GM10266 (cell line): ENCODE data around the gene FOLR1.

ENCODE experiments used
- DNase-seq: peaks from one replicate; pipeline ENCODE4 v3.0.0; 2012; ENCODE audit errors: extremely low spot score
- TF ChIP-seq, protein P1 (sequence below): IDR thresholded peaks from 2 replicates; pipeline ENCODE4 v1.5.1; 2012; ENCODE audit warnings: mild to moderate bottlenecking, low read depth; ENCODE audit not compliant: control insufficient read depth, insufficient read depth; ENCODE audit errors: missing control alignments

FOLR1 gene

DNA sequence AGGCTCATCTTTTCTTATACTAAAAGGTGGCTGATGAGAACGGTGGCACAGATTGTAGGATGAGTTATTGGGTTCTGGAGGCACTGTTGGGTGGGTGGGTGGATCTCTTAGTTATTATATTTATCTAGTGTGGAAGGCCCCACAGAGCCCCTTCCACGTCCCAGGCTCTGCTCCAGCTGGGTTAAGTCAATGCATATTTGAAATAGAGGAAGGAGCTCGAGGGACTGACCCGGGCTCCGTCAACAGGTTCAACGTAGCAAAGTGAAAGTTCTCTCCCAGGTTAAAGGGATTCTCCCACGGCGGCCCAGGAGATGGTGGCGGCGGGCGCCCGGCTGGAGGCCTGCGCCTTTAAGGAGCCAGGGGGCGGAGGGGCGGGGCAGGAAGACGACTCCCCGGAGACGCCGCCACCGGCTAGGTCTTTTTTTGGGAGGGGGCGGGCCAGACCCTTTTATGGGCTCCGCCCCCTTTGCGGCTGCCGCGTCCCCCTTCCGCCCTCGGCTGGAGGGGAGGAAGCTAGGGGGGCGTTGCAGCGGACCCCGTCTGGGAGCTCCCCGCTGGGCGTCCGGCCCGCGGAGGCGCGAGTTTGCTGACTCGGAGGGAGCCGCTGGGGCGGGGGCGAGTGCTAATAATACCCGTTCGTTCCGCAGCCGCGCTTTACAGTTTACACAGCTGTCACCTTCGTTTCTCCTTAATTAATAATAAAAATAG, 31.1 kb downstream of the FOLR1 start:
- TF ChIP-seq, protein P1, sequence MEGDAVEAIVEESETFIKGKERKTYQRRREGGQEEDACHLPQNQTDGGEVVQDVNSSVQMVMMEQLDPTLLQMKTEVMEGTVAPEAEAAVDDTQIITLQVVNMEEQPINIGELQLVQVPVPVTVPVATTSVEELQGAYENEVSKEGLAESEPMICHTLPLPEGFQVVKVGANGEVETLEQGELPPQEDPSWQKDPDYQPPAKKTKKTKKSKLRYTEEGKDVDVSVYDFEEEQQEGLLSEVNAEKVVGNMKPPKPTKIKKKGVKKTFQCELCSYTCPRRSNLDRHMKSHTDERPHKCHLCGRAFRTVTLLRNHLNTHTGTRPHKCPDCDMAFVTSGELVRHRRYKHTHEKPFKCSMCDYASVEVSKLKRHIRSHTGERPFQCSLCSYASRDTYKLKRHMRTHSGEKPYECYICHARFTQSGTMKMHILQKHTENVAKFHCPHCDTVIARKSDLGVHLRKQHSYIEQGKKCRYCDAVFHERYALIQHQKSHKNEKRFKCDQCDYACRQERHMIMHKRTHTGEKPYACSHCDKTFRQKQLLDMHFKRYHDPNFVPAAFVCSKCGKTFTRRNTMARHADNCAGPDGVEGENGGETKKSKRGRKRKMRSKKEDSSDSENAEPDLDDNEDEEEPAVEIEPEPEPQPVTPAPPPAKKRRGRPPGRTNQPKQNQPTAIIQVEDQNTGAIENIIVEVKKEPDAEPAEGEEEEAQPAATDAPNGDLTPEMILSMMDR, result no peak
- DNase-seq, result peak; percentile 93

GRCh38 chr11:72223615-72224563, 31.9 kb downstream of the FOLR1 start:
- DNase-seq, result peak; percentile 83
- TF ChIP-seq, protein P1, result no peak

GRCh38 chr11:72224564-72225410, 32.8 kb downstream of the FOLR1 start, which contains the start of gene INPPL1:
INPPL1 (plus strand) TSS chr11:72224767; CDS start chr11:72224985, 218 bp downstream.
- peak; percentile 50 for DNase-seq
- TF ChIP-seq, protein P1, result no peak

DNA sequence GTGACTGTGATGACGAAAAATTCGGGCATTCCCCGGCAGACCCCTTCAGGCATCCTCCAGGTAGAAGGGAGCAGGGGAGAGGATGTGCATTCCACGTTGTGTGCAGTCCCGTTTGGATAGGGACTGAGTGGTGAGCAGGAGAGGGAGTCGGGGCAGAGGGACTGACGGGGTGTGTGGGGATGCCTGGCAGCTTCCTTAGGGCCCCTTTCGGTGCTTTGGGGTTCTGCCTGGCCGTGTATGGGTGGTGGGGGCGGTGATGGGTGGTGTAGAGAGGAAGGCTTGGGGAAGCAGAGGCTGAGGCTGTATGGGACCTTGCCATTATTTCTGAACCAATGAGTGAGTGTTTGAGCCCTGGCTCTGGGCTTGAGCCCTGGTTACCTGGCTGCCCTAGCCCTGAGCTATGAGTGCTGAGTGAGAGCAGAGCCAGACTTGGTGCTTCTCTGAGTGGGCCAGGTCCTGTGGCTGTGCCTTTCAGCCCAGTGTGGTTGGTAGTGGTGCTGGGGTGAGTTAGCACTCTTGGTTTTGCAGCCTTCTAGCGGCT, 33.5 kb downstream of the FOLR1 start:
- TF ChIP-seq, protein P1, result no peak
- peak; percentile 24 for DNase-seq

DNA sequence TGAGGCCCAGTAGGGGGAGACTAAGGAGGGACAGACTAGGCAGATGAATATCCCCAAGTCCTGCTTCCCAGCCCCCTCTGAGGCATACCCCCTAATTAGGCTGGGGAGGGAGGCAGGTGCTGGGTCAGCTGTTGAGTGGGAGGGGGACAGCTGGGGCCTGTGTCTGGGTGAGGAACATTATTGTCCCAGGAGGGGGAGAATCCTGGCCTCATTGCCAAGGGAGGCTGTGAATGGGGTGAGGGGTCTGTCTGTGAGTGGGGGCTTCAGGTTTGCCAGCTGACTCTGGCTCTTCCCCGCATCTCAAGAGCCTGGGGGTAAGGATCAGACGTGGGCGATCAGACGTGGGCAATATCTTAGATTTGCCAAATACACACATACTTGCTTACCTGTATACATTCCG, 34.8 kb downstream of the FOLR1 start:
- no peak for DNase-seq
- TF ChIP-seq, protein P1, result no peak

GRCh38 chr11:72227316-72228228, 35.6 kb downstream of the FOLR1 start:
- DNase-seq, result no peak
- TF ChIP-seq, protein P1, result no peak
